Cardiac fibroblast (primary cell): ENCODE results near the gene FBXO42.

Experiments
- DNase-seq, 2 donors: peaks; one replicate each; pipeline versions ENCODE4 v3.0.0 to v3.0.0-alpha.2; 2010; ENCODE audit warnings: low read depth in 2 of 2
- H3K4me3 ChIP-seq, 2 donors: replicated peaks in 1 of 2; 1 replicate in 1 of 2; 2 replicates in 1 of 2; pipeline ENCODE4 v1.5.1; 2011; ENCODE audit warnings: low read depth in 2 of 2, low read length in 2 of 2, mild to moderate bottlenecking in 2 of 2, moderate library complexity in 1 of 2
- TF ChIP-seq, protein P1 (sequence below): IDR thresholded peaks from one replicate; pipeline ENCODE4 v1.5.1; 2011; ENCODE audit warnings: low read depth, mild to moderate bottlenecking, low read length, inconsistent platforms

The FBXO42 gene

DNA sequence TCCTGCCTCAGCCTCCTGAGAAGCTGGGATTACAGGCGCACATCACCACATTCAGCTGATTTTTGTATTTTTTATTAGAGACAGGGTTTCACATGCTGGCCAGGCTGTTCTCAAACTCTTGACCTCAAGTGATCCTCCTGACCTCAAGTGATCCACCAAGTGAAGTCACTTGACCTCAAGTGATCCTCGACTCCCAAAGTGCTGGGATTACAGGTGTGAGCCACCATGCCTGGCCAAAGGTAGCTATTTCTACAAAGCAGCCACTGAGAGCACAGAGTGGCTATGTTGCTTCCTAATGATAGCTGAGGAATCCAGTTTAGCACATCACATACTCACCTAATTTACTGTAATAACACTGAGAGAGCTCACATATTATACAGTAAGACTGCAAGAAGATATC lies 70.5 kb downstream of the FBXO42 start:
- no peak overlapping the region for H3K4me3 ChIP-seq
- TF ChIP-seq, protein P1, sequence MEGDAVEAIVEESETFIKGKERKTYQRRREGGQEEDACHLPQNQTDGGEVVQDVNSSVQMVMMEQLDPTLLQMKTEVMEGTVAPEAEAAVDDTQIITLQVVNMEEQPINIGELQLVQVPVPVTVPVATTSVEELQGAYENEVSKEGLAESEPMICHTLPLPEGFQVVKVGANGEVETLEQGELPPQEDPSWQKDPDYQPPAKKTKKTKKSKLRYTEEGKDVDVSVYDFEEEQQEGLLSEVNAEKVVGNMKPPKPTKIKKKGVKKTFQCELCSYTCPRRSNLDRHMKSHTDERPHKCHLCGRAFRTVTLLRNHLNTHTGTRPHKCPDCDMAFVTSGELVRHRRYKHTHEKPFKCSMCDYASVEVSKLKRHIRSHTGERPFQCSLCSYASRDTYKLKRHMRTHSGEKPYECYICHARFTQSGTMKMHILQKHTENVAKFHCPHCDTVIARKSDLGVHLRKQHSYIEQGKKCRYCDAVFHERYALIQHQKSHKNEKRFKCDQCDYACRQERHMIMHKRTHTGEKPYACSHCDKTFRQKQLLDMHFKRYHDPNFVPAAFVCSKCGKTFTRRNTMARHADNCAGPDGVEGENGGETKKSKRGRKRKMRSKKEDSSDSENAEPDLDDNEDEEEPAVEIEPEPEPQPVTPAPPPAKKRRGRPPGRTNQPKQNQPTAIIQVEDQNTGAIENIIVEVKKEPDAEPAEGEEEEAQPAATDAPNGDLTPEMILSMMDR: no peak
- DNase-seq: no peak

DNA sequence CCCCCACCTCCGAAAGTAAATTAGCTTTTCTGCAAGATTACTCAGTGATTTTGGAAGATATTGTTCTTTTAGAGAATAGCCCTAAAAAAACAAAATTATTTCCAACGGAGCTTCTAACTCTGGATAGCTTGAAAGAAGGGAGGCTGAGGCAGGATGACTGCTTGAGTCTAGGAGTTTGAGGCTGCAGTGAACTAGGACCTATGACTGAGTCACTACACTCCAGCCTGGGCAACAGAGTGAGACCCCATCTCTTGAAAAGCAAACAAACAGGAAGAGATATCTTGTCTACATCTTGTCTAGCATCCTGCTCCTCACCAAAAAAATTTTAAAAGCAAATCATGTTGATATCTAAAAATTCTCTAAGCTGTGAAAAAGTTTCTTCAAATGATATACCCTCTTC lies 73.1 kb downstream of the FBXO42 start:
- TF ChIP-seq, protein P1: no peak
- DNase-seq: no peak
- H3K4me3 ChIP-seq: no peak overlapping the region

DNA sequence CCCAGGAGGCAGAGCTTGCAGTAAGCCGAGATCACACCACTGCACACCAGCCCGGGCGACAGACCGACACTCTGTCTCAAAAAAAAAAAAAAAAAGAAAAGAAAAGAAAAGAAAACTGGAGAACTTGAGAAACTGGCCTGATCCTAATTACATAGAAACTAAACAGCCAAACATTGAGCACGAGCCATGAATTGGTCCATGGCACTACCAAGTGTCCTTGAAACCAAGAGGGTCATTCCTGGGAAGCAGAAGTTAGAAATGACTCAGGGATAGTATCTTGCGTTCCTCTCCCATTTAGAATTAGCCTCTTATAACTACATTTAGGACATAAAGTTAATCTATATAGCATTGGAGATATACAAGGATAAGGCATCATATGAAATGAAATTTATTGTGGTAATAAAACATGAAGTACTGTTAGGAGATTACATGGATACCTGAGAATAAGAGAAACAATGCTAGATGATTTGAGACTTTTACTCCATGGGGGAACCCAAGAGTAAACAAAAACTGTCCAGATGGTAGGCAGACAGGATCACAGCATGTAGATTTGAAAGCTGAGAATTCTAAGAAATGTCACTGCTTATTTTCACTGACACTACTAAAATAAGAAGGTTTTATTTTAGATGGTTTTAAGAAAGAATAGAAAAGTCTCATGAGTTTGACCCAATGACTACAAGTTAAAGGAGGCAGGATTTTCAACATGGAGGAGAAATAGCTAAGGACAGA lies 75.8 kb downstream of the FBXO42 start:
- no peak overlapping the region for H3K4me3 ChIP-seq
- no peak for DNase-seq
- TF ChIP-seq, protein P1: no peak

DNA sequence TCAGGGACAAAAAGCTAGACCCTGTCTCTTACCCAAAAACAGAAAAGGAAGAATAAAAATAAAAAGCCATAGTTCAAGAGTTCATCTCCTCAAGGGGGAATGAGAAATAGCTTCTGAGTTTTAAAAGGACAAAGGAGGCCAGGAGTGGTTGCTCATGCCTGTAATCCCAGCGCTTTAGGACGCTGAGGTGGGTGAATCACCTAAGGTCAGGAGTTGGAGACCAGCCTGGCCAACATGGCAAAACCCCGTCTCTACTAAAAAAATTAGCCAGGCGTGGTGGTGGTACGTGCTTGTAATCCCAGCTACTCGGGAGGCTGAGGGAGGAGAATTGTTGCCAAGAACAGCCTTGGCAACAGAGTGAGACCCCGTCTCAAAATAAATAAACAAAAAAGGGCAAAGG lies 76.7 kb downstream of the FBXO42 start:
- DNase-seq: no peak
- H3K4me3 ChIP-seq: no peak overlapping the region
- TF ChIP-seq, protein P1: no peak

DNA sequence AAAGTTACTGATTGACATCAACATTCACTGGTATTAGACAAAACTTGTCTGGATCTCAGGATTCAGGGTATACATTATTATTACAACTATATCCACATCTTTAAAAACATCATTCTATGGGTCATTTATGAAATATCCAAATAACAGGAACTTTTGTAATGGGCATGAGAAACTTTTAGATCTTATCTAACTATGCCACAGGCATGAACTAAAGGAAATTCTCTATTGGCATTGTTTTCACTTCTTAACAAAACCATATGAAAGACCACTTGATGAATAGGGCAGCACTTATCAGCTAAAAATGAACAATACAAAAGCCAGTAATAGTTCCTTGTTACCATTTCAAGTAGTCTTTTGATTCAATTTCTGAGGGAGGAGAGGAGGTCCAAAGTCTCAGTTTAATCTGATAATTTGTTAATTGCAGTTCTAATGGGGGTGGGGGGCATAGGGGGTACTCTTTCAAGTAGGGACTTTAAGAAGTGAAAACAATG lies 84.5 kb downstream of the FBXO42 start:
- no peak overlapping the region for H3K4me3 ChIP-seq
- TF ChIP-seq, protein P1: no peak
- peak in 1 of 2 donors; percentile 26 for DNase-seq

DNA sequence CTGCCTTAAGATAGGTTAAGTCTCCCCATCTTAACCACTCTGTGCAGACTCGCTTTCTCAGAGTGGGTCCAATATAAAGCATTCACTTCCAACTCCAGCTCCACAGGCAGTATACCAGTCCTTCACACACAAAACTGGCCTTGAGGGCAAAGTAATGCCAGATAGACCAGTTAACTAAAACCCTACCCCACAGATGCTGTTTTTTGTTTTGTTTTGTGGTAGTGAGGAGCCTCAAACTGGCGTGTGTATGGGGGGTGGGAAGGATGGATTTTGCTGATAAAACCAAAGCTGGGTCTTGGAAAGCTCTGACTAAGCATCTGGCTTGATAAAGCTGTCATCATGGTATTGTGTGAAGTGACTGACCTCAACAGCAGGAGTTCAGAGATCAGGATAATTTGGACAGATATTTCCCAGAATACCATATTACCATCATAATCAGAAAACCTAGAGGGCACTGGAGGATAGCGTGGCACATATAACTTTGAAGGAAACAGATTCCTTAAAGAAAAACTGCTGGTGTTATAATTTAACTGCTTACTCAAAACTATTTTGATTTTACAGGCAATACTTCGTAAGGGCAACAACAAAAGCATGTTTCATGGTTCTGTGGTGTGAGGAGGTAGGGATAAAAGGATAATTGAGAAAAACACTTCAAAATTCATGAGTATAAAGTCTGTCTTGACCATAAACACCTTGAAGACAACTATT lies 85.7 kb downstream of the FBXO42 start:
- no peak overlapping the region for H3K4me3 ChIP-seq
- DNase-seq: peak in 1 of 2 donors; percentile 88
- TF ChIP-seq, protein P1: no peak
